ENCODE results near the gene SUCNR1. TPM values are rescaled to one million over a fixed set of nuclear protein-coding genes. Genes with fewer than 3 reads are reported as not detected.

Gene SUCNR1
- total RNA-seq, 1 experiment from 2014 or later, result not detected

- Histone ChIP-seq H3K9ac (ENCODE audit: extremely low read depth, insufficient read length, low read length) (no peak overlapping the region), H3K27ac (ENCODE audit: insufficient read length, low read depth, low read length) (no peak overlapping the region), H3K4ac (ENCODE audit: low read depth, low read length) (no peak overlapping the region), H2AK5ac (ENCODE audit: insufficient read length, low read length) (no peak overlapping the region), H3T11ph (ENCODE audit: low read length) (no peak overlapping the region), H3K18ac (ENCODE audit: insufficient read length, low read depth, low read length) (no peak overlapping the region), H2BK5ac (ENCODE audit: insufficient read length, low read length) (no peak overlapping the region), H2BK12ac (ENCODE audit: insufficient read length, low read depth, low read length) (no peak overlapping the region), H4K91ac (ENCODE audit: insufficient read length, low read depth, low read length) (no peak overlapping the region), H3K23ac (ENCODE audit: insufficient read length, low read depth, low read length) (no peak overlapping the region), H3K56ac (ENCODE audit: insufficient read length, low read depth, low read length) (no peak overlapping the region), H4K5ac (ENCODE audit: insufficient read length, low read depth, low read length) (no peak overlapping the region), H4K20me1 (ENCODE audit: control insufficient read depth, insufficient read depth, insufficient read length) (no peaks in the 10 kb centered on the region), H3K27me3 (ENCODE audit: insufficient read depth, low read length) (no peaks in the 10 kb centered on the region), H2BK120ac (ENCODE audit: low read depth, low read length, poor library complexity, severe bottlenecking) (no peak overlapping the region), H3K4me1 (ENCODE audit: insufficient read depth, low read length) (no peaks in the 10 kb centered on the region), H3K79me1 (ENCODE audit: insufficient read depth, low read depth, low read length, poor library complexity, severe bottlenecking) (no peaks in the 10 kb centered on the region), H4K8ac (replicated peaks; ENCODE audit: insufficient read length, low read depth, low read length) (no peak overlapping the region), H2BK20ac (ENCODE audit: low read depth, low read length, poor library complexity, severe bottlenecking) (no peak overlapping the region), H3K9me3 (ENCODE audit: control insufficient read depth, low read depth, low read length) (no peaks in the 10 kb centered on the region), H2AFZ (ENCODE audit: low read length) (no peak overlapping the region), H2BK15ac (ENCODE audit: low read depth, low read length) (no peak overlapping the region), H3K23me2 (ENCODE audit: insufficient read length, low read depth, low read length, poor library complexity, severe bottlenecking) (no peaks in the 10 kb centered on the region), H3K4me2 (ENCODE audit: insufficient read depth, insufficient read length, low read length) (no peak overlapping the region), H3K79me2 (ENCODE audit: insufficient read depth, low read length) (no peaks in the 10 kb centered on the region), H3K14ac (ENCODE audit: insufficient read depth, low read length) (no peak overlapping the region)
- Mint-ChIP-seq H3K27ac (no peak overlapping the region), H3K4me3 (no peak overlapping the region), H3K9me3 (no peaks in the 10 kb centered on the region), H3K36me3 (ENCODE audit: insufficient read depth in 1 of 3, low read depth in 3 of 3) (no peaks in the 10 kb centered on the region), H3K4me1 (no peaks in the 10 kb centered on the region), H3K27me3 (ENCODE audit: low read depth) (no peaks in the 10 kb centered on the region)
- no peak for TF ChIP-seq CTCF (conservative IDR thresholded peaks at IDR 0.05)
- DNase-seq, result no peak
Measured at GRCh38 chr3:151859905-151860304, 13.5 kb upstream of the SUCNR1 start.

Data from H9 (cell line).